HL-60/S4 treated with phorbol 12-myristate 13-acetate at 8.2 ng/mL for 4 days and 3 days (cell line): ENCODE results near the gene RPA1.

Experiments used
- in situ Hi-C: fragments of 300-500 bp; cut with MboI; formaldehyde crosslinking; loops from 2 replicates; pipeline ENCODE4 v1.15.0; 2022; ENCODE audit warnings: low sequenced_read_pairs

The RPA1 gene

DNA sequence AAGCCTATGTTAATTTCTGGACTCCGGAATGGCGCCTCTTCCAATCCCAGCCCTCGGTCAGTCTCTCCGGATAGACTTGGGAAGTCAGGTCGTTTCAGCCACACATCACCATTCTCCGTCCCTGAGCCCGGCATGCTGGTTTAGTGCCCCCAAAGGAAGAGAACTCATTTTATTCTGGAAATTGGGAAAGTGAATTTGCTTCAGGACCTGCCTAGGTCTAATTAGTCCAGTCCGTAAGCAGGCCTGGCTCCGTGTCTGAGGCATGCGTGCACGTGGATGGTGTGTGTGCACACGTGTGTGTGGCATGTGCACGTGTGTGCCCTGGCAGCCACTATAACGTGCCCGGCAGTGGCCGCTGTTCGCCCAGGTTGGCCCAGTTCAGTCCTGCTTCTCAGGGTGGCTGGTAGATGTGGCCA, 77.4 kb downstream of the RPA1 start:
- in situ Hi-C loops = no loop called here

DNA sequence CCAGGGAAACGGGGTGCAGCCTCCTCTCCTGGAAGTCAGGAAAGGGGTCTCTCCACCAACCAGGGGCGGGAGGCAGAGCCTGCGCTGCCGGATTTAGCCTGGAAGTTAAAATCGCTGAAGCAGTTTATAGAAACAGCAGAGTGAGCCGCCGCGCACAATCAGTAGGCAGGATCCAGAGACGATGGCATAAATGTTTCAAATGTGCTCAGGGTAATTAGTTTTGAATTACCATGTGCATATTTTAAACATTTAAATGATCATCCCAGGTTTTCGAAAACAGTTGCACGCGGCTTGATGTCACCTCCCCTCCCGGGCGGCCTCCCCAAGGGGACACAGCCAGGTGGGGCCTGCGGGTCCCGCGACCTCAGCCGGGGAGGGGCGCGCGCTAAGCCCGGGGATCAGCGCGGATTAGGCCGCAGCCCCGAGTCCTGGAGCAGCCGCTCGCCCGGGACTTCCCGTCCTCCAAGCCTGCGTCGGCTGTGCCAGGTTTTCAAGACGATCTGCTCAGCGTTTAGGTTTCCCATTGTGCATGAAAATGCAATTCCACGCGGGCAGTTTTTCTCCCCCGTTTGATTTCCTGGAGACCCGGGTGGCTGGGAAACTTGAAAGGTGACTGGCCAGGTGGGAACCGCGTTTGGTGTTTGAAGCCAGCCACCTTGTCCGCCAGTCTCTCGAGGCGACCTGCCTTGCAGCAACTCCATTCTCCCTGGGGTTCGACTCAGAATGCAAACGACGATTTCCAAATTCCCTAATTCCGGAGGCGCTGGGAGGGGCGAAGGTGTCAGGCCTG, 78.3 kb downstream of the RPA1 start:
- in situ Hi-C loops = no loop called here

DNA sequence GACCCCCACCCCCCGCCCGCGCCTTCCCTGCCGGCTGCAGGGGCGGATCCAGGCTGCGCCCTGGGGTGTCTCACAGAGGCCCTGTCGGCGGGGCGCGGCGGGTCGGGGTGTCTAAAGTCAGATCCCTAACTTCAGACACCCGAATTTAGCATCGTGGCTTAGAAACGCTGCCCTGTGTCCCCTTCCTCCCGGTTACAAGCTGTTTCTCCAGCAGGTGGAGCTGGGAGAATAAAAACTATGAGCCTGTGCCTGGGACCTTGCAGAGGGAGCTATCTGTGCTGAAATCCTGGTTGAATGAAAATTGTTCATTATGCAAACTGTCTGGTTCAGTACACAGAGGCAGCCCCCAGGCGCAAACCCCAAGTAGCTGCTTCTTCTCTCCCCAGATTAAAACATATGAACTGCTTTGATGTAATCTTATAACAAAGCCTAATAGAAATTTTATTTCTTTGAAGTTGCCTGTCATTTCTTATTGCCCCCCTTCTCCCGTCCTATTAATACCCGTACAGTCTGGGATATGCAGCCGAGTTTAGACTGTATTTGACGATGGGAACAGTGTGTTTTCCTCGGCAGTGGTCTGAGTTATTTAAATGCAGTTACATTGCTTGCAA, 79.0 kb downstream of the RPA1 start:
- in situ Hi-C loops = no loop called here

DNA sequence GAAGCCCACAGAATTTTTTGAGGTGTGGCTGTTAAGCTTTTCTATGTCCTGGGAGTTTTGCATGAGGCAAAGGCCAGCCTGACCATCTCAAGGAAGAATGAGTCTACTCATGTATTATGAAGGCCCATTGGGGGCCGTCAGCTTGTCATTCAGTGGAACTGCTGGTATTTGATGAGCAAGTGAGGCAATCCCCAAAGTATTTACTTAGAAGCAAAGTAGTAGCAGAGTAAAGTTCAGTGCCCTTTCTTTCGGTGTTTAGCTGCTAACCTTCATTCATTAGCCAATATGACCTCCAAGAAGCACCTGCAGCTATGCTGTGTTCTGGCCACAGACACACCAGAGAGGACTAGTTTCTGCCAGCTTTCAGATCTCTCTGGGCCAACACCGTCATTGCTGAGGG, 80.2 kb downstream of the RPA1 start:
- in situ Hi-C loops = no loop called here

DNA sequence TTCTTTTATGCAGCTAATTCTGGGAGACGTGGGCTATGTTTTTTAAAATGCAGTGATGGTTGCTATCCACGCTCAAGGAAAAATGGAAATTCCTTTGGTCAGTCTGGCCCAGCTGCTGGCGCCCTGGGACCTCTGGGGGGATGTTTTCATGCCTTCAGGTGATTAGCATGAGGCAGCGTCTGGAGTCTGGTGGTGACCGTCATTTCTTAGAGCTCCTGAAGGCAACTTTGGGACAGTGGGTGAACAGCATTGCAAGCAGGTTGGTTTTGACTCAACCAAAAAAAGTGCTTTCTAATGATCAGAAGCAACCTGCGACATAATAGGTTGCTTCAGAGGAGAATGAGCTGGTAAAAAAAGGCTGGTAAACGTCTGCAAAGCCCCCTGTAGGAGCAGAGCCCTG, 82.3 kb downstream of the RPA1 start:
- in situ Hi-C loops = no loop called here

DNA sequence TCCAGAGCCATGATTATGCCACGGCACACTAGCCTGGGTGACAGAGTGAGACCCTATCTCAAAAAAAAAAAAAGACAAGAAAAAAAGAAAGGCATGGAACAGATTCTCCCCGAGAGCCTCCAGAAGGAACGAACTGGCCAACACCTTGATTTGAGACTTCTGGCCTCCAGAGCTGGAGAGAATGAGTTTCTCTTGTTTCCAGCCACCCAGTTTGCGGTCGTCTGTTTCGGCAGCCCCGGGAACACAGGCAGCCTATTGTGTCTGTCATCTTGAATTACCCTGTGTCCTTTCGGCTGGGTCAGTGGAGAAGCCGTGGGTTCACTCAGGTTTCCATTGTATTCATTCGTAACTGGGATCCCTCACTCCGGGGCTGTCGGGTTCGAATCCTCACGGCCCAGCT, 83.9 kb downstream of the RPA1 start:
- in situ Hi-C loops = no loop called here

DNA sequence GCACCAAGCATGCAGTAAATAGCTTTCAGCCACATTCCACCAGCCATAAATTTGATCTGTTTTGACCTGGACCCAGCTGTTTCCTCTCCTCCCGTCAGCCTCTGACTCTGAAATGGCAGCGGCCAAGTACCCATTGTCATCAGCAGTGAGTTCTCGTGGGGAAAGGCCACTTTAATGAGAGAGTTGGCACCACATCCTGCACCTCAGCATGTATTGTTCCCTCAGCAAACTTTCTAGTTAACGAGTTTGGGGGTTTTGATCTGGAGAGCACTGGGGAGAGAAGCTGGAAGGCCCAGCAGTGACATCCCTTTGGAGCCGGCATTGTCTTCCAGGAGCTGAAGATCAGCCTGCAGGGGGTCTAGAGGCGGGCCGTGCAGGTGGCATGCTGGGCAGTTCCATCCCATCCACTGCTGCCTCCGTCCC, 84.9 kb downstream of the RPA1 start:
- in situ Hi-C loops = no loop called here

DNA sequence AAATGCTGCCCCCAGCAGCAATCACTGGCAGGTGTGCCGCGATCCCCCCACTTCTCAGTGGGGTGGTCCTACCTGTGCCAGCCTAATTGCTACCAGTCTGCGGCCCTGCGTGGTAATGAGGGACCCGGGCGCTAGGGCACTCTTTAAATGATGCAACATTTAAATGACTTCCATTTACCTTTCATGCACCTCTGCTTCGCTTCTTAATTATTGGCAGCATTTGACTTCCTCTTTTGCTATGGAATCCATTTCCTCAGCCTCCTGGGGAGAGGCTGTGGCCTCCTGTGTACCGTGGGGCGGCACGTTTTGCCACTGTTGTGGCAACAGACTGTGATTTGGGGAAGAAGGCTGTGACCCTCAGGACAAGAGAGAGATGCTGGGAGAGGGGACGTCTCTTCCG, 86.1 kb downstream of the RPA1 start:
- in situ Hi-C loops = no loop called here

DNA sequence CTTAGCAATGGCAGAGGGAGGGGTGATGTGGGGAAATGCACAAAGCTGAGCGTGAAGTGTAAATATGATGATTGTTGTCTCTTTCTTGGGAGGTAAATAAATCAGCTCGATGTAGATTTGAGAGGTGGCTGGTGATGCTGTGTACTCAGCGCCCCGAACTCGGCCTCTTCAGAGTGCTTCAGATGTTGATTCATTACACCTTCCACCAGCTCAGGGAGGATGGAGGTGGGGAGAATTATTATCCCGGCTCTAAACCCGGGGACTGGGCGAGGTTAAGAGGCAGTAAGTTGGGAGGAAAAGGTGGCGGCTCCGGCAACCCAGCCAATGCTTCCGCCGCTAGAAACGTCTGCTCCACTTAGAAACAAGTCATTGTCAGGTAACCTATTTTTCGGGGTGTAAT, 86.5 kb downstream of the RPA1 start:
- in situ Hi-C loops = no loop called here

DNA sequence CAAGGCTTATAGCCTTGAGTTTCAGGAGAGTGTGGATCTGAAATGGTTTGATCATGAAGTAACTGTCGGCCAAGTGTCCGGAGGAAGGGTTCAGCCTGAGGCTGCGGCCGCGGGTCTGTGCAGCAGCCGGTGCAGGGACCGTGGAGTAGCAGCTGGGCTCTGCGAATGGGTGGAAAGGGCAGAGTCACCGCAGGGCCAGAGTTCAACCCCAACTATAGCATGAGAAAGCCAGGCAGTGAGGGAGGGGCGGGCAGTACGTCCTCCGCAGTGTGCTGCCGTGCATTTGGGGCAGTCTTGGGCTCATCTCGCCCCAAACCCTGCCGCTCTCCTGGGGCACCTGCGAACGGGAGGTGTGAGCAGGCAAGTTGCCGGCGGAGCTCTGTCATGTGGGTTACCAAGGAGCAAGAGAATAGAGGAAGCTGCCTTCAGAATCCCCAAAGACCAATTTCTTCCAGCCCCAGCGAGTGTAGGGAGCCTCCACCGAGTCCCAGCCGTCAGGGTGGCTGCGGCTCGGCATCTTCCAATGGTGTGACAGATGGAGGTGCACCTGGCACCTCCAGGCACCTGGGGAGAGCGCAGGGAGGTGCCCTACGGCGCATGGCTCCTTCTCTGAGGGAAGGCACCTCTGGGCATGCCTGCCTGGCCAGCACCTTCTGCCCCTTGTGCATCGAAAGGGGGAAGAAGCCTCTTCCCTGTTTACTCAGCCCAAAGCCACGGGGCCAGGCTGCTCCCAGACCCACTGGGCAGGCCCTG, 87.3 kb downstream of the RPA1 start:
- in situ Hi-C loops = no loop called here

DNA sequence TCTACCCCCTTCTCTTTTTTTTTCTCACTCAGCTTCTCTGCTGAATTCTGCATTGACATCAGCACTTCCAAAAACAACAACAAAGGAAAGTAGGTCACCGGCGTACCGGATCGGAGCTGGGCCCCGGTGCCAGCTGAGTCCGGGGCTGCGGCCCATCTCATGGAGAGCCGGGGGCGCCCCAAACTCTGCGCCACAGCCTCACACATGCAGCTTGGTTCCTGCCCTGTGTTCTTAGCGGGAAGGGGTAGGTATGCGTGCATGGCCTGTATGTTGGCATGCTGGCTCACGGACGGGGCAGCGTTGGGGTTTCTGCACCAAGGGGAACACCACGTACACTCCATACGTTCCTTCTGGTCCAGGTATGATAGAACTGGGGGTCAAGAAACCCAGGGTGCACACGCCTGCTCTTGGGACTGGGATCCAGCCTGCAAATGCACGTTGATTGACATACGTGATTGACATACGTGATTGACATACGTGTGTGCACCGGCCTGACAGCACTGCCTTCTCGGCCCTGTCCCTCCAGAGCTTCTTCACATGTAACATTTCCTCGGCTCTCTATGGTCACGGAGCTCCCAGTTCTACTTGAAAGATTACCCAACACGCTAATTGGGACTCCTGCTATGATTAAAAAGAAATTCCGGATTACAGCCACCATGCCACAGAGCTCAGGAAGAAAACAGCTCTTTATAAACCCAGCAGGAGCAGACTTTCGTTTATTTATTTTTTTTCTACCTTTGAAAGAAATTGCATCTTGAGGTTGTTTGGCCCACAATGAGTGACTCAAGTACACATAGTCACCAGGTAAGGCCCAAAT, 88.7 kb downstream of the RPA1 start:
- in situ Hi-C loops = no loop called here

DNA sequence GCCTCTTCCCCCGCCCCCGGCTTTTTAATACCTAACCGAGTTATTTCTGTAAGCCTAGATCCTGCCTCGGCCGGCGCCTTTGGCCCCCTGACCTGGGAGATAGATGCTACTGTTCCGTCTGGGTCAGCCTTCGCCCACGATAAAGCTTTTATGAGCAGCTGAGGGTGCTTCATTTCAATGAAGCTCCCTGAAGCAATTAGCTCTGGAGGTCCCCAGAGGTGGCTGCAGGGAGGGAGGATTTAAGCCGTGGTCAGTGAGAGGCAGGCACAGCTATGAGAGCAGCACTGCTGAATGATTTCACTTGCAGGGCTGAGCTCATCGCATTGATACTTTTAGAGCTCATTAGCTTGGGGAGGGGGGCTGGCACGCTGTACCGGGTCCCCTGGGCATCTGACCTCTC, 89.4 kb downstream of the RPA1 start:
- in situ Hi-C loops = no loop called here

DNA sequence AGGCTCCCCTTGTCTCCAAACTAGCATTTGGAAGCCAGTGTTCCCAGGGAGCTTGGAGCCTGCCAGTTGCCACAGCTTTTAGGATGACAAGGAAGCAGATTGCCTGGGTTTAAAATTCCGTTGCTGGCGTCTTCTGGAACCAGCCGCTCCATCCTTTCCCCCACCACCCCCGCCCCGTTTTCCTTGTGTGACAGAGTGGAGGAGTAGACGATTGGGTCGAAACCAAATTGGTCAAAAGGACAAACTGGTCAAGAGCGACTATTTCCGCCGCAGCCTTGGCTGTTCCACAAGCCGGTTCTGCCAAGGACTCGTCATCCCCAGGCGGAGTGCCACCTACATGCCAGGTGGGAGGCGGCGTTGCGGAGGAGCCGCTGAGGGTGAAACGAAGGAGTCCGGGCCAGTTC, 91.1 kb downstream of the RPA1 start:
- in situ Hi-C loops = no loop called here

DNA sequence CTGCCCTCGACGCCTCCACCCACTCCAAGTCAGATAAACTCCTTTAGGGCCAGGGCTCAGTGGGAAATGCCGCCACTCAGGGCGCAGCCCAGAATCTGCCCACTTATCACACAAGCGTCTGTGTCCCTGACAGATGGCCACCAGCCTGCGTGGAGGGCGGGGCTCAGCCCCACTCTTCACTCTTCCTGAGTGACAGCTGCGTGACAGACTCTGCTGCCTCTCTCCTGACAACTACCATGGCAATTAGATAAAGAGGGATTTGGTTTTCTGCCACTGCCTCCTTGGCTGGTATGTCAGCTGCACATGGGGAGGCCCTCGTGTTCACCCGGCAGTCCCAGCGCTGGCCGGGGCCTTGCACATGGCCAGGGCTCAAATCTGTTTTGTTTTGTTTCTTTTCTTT, 99.2 kb downstream of the RPA1 start:
- in situ Hi-C loops = no loop called here

DNA sequence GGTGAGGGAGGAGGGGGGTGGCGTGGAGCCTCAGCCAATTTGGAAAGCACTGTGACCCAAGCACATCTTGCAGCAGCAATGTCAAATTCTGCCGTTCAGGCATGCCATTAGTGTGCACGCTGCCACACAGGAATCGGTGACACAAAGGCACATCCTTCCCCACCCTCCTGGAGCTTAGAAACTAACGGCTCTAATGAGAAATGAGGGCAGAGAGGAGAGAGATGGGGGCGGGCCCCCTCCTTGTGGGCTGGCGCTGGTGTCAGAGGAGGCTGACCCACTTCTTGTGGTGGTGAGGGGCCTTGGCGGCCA, 100.5 kb downstream of the RPA1 start:
- in situ Hi-C loops = no loop called here

DNA sequence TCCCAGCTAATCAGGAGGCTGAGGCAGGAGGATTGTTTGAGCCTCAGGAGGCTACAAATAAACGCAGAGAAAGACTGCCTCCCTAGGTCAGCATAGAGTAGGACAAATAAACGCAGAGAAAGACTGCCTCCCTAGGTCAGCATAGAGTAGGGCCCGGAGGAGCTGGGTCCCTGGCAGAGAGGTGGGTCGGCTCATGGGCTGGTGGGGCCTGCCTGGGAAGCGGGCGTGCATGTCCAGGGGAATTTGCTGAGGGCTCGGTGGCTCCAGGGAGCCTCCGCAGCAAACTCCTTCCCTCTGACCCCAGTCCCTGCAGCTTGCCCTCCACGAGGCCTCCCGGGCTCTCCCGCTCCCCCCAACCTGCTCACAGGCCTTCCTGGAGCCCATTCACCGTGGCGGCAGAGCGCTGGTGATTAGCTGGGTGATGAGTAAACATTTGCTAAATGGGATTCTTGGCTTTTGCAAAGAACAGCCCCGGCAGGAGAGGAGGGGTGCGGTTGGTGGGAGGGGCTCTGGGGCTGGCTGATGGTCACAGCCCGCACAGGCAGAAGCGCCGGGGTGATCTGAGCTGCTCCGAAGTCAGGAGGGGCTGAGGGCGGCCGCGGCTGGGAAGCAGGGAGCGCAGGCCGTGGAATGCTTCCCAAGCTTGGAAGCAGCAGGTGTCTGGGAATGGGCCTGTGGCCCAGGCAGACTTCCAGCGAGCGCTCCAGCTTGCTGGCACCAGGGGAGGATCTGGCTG, 102.2 kb downstream of the RPA1 start:
- in situ Hi-C loops = no loop called here

DNA sequence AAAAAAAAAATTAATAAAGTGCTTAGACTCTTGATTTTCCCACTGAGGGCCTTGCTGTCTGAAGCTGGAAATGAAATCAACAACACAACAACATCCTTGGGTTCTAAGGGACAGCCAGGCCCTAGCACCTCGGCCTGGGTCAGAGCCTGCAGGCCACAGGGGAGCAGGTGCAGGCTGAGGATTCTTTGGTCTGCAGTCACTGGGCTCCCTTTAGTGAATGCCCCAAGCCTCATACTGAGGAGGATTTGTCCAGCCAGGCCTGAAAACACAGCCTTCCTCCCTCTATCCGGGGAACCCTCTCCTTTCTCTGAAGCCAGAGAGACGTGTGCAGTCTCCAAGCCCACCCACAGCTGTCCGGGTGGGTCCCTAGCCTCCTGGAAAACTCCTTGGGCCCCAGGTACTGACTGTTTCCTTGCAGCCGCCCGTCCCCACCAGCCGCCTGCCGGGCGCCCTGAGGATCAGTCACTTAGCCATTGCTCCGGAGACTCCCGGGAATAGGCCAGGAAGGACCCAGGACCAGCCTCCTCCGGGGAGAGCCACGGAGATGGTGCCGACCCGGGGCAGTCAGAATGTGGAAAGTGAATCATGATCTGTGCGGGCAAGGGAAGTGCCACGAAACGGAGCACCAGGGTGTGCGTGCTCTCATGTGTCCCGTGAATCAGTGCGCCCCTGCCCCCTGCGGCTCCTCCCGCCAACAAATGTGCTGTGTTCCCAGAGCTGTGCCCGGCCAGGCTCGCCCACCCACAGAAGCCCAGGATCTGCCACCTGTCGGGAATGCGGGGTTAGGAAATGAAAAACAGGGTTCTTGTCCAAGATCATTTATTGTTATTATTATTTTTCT, 104.3 kb downstream of the RPA1 start:
- in situ Hi-C loops = no loop called here

DNA sequence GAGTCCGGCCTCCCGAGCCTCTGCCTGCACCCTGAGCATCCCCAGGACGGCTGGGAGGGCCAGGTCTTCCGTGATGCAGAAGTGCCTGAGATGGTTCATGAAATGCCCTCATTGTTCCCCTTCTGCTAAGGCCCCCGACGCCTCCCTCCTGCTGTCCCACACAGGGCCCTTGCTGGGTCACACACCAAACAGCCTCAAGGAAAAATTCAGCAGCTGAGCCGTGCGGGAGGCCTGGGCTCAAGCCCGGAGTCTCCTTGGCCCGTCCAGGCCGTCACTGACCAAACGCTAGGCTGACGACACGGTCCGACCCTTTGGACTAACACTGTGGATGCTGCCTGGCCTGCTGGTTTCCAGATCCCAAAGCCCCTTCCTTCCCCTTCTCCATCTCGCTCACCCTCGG, 105.1 kb downstream of the RPA1 start:
- in situ Hi-C loops = no loop called here

DNA sequence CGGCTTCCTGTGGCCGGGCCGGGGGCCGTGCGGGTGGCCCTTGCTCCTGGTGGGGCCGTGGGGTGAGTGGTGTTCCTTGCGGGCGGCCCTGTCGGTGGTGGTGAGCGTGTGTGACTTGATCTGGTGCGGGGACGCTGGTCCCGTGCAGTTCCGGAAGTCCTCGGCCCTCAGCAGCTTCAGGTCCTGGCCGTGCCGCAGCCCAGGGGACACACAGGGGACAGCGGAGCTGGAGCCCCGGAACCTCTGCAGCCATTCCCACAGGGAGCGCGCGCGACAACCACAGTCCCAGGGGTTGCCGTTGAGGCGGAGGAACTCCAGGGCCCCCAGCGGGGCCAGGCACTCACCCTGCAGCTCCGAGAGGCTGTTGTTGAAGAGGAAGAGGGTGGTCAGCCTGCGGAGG, 107.0 kb downstream of the RPA1 start:
- in situ Hi-C loops = no loop called here

DNA sequence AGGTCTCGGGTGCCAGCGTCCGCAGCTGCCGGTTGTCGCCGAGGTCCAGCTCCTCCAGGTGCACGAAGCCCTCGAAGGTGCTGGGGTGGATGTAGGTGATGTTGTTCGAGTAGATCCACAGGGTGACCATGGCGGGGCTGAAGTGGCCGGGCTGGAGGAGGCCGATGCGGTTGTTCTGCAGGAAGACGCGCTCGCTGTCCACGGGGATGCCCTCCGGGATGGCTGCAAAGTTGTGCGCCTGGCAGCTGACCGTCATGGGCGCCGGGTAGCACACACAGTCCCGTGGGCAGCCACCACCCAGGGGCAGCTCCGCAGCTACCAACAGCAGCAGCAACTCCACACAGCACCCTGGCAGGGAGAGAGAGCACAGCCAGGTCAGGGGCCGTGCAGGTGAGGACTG, 107.7 kb downstream of the RPA1 start:
- in situ Hi-C loops = no loop called here
